GM18519 (cell line): ENCODE measurements around the gene PKP1.

Source experiments
- ATAC-seq: cut with Tn5 transposase; IDR thresholded peaks from one replicate; pipeline ENCODE4 v1.9.1; 2021; ENCODE audit warnings: mild to moderate bottlenecking, moderate library complexity; ENCODE audit not compliant: unreplicated experiment, low FRiP score

The PKP1 gene

DNA sequence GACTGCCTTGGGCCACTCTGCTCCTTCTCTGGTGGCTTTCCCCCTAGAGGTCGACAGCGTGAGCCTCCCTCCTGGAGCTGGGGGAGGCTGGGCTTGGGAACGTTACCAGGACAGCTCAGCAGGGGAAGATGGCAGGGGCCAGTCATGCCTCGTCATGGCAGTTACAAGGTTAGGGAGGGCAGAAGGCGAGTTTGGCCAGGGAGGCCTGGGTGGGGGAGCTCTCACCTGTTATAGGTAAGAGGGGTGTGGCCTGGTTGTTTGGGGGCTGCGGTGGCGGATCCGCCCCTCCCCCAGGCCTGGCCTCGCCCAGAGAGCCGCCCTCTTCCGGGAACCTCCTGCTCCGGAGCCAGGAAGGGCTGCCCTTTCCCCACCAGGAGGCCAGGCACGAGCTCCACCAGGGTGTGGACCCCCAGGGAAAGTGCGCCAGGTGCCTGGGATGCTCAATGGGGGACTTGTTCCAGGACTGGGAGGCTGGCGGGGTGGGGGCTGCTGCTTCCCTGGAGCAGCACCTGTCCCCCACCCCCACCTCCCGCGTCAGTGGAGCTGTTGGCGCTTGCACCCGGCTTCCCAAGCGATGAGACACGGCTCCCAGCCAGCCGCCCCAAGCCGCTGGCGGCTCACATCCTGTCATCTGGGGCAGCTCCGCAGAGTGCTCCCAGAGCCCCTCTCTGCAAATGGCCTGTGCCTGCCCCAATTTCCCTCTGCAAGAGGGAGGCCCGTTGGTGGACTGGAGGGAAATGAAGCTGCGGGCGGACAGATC, 23.6 kb upstream of the PKP1 start:
- no peak for ATAC-seq

DNA sequence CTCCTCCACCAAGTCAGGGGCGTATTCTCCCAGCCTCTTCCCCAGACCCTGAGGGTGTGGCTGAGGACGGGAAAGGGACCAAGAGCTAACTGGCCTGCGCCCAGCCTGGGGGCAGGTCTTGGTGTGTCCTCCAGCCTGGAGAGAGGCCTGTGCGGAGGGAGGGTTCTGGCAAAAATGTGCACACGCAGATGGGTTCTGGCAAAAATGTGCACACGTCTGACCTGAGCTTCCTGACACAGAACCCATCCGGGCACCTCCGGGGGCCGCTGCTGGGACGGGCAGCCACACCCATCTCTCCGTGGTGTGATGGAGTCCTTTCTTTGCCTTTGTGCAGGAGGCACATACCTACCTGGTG, 23.1 kb upstream of the PKP1 start:
- no peak for ATAC-seq

DNA sequence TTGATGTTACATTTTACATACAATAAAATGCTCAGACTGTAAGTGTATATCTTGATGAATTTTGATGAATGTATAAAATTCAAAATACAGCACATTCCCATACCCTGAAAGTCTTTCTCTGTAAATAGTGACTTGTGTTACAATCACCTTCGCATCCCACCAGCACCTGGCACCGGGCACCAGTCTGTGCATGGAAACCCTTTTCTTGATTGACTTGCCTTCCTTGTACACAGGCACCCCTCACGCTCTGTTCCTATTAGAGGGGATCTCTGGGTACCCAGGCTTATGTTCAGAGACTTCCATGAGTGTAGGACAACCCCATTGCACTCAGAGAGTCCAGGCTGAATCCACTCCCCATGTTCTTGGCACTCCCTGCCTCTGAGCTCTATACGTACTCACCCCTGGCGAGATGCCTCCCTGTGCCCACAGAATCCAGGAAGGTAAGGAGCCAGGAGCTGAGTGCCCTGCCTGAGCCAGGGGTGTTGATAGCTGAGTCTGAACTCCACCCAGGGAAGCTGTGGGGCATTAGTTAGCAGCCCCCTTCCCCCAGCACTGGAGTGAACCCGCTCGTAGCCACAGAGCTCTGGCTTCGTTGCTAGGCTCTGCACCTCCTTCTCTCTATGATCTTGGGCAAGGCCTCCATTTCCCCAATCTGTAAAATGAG, 22.5 kb upstream of the PKP1 start:
- no peak for ATAC-seq

DNA sequence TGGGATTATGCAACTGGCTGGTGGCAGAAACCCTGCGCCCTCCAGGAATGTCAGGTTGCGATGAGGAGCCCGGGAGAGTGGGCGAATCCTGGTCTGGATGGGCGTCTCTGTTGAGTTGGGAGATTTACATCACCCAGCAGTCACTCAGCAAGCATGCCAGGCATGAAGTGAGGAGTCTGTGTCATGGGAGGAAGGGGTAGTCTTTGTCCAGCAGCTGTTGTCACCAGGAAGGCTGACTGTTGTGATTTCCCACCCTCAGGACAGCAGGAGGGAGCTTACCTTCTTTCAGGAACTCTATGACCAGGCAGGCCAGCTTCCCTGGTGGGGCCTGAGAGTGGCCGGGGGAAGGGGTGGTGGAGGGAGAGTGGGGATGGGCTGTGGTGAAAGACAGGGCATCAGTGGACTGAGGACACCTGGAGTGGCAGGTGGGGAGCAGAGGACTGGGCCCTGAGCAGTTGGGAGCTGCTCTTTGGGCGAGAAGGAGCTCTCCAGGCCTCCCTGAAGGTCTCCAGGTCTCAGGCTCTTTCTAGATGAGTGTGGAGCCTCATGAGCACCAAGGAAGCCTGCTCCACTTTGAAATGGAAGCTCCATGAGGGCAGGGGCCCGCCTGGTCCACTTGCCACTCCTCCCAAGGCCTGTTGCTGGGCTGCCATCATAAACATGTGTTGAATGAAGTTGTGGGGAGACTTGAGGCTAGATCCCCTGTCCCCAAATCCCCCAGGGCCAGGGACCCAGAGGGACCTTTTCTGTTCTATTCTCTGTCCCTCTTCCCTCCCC, 21.3 kb upstream of the PKP1 start:
- ATAC-seq, result no peak

DNA sequence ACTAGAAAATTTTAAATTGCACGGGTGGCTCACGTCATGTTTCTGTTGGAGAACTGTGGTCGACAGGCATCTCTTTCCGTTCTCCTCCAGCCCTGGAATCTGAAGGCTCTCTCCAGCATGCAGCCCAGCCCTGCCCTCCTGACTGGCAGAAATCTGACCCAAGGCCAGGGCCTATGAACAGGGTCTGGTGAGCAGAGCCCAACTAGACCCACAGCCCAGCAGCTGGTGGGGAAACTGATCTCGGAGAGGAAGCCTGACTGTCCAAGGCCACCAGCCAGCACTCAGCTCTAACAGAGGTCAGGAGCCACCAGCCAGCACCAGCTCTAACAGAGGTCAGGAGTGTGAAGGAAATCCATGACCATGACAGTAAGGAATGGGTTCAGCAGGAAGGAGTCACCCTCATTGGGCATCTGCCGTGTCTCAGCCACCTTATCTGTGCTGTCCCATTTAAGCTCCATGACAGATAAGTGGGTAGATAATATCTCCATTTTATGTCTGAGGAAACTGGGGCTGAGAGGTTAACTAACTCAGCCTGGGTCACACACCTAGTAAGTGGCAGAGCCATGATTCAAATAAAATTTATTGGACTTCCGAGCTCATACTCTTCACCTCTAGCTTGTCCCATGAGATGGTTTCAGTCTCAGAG, 20.2 kb upstream of the PKP1 start:
- ATAC-seq, result no peak

DNA sequence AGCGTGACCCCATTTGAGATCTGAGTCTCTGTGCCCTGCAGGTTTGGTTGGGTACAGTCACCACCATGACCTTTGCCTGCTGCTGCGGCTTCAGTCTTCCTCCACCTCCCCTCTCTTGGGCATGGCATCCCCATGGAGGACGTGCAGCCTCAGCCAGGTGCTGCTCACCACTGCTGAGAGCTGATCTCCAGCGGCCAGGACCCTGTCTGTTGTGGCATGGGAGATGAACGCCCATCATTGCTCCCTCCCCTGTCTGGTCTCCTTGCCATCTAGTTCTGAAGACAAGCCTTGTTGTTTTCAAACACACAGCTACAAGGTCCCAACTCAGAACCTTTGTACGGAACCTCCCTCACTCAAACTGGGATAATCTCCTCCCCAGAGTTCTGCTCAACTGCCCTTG, 19.2 kb upstream of the PKP1 start:
- ATAC-seq, result no peak

DNA sequence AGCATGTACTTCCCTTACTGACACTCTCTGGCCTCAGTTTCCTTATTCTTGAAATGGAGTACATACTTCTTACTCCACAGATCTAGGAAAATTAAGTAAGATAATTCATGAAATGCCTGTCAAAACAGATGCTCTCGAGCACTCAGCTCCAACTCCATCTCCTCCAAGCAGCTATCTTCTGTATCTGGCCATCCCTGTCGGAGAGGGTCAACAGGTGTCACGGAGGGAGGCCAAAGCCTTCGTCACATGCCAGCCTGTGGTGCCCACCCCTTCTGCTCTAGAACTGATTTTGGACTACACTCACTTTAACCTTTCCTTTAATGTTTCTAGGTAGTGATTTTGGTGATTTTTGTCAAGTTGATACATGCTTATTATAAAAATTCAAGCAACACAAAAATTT, 18.8 kb upstream of the PKP1 start:
- ATAC-seq, result no peak

DNA sequence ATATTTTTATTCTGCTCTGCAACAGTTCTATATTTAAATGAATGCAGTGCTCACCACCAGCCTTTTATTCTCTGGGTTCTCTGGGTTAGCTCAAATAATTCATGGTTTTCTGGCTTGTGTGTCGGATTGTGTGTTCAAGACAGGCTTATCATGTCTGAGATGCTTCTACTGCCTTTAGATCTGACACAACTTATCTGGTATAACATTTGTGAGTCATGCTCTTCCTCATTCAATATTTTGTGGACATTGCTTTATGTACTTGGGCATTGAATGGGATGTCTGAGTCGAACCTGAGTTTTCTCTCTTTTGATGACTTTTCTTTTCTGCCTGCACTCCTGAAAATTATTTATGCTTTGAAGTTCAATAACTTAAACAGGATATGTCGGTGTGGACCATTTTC, 17.6 kb upstream of the PKP1 start:
- ATAC-seq, result no peak

DNA sequence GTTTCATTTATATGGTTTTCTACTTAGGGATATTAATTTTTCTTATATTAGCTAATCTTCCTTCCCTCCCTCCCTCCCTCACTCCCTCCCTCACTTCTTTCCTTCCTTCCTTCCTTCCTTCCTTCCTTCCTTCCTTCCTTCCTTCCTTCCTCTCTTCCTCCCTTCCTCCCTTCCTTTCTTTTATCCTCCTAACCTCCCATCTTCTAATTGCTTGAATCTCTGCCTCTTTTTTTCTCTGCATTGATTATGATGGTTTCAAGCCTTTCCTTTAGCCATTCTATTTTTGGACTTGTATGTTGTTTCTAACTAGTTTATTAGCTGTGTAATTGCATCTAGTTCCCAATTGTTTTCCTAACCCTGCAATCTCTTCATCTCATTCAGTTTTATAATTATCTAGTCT, 17.0 kb upstream of the PKP1 start:
- ATAC-seq, result no peak

DNA sequence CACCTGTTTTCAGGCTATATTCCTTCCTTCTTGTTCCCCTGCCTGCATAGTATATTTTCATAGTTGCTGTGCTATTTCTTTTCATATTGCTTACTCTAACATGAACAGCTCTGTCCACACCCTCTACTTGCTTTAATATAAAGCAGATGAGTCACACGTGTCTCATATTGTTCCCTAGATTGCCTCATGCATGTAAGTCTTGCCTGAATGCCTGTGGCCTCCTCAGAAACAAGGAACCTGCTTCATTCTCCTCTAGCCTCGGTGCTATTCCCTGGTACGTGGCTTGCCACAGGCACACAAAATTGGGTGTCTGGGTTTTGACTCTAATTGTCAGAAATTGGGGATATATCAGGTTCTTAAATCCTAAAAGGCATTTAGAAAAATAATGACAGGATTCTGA, 16.5 kb upstream of the PKP1 start:
- ATAC-seq, result no peak

DNA sequence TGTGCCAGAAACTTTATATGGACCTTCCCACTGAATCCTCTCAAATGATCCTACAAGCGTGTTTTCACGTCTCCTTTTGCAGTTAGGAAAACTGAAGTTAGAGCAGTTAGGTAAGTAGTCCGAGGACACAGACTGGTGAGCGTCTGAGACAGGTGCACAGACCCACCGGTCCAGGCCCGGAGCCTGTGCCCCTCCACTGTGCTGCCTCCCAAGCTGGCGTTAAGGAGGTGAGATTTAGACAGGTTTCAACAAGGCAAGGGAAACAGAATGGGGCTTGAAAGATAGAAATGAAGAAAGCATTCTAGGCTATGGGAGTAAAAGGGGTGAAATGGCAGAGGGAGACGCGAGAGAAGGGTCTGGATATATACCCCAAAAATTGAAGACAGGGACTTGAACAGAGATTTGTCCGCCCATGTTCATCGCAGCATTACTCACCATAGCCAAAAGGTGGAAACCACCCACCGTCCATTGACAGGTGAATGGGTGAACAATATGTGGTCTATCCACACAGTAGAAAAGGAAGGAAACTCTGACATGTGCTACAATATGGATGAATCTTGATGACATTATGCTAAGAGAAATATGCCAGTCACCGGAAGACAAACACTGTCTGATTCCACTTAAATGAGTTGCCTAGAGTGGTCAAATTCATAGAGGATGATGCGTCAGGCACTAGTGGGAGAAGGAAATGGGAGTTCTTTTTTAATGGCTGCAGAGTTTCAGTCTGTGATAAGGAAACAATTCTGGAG, 15.7 kb upstream of the PKP1 start:
- no peak for ATAC-seq

DNA sequence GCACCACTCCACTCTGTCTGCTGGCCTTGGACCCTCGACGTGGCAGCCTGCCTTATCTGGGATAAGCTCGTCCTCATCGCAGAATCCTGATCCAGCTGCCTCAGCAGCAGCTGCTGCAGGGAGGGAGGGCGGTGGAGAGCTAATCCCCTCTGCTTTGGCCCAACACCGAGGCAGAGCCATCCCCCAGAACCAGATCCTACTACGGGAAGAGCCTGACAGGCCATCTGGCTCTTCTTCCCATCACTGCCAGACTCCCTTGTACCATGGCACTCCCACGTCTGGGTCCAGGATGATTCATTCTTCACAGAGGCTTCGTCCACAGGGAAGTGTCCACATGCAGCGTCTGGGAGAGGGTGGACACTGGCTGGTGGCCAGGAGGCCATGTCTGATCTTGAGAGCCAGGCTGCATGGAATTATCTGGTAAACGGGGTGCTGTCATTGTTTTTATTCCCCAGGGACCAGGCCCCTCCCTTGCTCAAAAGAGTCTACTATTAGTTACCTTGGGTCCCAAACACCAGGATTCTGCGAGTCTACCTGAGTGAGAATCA, 14.6 kb upstream of the PKP1 start:
- no peak for ATAC-seq

DNA sequence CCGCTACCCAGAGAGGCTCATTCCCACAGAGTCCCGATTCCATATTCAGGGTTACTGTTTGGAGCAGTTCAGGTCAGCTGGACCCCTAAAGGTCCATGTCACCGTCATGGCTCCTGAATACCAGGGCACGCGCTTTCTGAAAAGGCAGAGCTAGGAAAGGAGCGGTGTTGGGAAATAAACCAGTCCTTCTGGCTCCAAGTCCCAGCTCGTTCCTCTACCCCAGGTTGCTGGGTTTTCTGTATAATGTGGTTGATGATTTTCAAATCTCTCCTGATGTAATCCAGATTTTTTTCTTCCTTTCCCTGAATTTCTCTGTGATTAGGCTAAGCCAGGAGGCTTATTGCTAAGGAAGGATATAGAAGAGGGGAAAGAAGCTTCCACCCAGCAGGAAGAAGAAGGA, 14.0 kb upstream of the PKP1 start:
- ATAC-seq, result no peak

DNA sequence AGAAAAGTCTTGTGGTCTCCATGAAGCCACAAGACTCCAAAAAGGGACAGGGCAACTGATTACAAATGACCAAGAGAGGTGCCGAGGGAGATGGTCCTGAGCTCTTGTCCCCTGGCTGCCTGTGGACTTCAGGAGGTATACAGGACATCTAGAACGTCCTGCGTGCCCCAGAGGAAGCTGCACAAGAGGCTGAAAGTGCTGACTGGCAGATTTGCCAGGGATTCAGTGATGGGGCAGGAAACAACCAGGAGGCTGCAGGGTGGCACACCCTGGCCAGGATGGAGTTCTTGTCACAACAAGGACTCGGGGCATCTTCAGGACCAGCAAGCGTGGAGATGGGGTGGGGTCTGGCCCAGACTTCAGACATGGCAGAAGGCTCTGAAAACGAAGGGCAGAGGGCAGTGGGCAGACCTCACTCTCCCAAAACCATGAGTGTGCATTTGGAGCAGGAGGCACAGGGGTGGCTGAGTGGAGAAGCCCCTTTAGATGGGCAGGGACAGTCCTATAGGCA, 13.4 kb upstream of the PKP1 start:
- no peak for ATAC-seq

DNA sequence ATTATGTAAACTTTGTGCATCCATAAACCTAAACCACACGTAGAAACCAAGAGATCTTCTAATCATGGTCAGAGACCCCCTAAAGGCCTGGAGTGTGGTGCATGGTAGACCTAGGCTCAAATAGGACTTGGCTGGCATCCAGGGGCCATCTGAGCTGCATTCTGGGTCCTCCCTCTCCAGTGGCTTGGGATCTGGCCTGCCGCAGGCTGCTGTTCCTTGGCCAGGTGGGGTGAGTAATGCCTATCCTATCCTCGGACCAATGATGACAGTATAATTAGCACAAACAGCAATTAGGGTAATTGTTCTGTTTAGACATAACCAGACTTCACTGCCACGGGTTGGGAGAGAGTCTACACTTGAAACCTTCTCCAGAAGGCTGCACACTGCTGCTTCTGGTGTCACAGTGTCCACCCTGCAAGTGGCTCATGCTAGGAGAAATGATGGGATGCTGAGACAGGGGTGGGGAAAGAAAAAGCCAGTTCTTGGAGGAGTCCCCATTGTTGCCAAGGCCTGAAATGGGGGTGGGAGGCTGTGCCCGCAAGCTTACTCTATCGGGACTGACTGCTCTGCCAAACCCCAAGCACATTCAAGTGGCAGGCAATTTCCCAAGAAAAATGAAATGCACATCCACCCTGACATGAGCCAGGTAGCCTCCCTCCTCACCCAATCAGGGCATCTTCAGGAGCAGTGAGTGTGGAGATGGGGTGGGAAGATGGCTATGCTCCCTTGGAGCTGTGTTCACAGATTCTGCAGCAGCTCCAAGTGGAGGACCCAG, 12.5 kb upstream of the PKP1 start:
- ATAC-seq, result no peak

DNA sequence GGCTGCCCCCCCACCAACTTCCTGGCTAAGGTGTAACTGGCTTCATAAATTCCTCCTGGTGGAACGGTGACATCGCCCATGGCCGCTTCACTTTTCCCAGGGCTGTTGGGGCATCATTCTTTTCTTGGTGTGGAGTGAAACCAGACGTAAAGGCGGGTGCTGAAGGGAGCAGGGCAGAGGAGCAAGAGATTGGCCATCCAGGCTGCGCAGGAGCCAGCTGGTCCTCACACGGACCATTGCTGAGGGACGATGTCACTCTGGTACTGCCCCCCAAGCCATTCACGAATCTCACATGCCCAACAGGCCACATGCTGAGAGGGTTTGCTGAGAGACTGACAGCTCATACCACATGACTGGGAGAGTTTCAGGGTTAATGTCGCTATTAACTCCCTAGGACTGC, 10.5 kb upstream of the PKP1 start:
- no peak for ATAC-seq

DNA sequence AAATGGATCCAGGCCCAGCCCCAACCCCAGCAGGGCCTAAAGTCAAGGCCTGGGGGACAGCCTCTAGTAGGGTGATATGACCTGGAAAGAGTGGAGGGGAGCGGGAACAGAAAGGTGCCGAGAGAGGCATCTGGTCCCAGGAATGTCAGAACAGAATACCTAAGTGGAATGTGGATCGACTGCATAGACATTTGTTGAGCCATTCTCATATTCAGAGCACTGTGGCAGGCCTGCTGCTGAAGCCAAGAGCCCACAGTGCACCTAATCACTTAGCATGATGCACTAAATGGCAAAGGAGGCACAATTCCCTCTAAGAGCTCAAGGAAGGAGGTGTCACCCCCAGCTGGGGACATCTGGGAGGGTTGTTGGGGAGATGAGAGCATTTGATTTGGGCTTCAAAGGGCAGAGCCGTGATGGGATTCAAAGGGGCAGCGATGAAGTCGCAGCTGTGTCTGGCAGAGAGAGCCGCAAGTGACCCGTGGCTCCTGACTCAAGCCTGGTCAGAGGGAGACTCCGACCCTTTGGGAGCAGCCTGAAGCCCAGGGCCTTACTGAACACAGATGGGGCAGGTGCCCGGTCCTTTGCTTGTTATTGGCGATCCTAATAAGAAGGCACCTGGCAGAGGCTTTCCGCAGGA, 8.6 kb upstream of the PKP1 start:
- no peak for ATAC-seq

DNA sequence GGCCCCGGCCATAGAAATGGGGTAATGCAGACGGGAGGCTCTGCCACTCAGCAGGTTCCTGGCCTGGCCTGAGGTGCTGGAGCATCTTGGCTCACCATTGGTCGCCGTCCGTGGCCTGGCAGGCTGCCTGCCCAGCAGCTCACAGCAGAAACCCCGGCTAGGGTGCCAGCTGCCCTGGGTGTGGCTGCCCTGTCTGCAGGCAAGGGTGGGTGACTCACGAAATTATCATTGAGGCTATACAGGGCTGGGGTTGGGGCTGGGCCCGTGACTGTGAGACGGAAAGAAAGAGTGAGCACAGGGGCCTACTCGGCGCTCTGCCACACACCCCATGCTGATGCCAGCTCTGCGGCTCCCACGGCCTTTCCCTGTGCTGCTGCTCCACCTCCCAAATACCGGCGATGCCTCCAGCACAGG, 8.0 kb upstream of the PKP1 start:
- ATAC-seq, result no peak

DNA sequence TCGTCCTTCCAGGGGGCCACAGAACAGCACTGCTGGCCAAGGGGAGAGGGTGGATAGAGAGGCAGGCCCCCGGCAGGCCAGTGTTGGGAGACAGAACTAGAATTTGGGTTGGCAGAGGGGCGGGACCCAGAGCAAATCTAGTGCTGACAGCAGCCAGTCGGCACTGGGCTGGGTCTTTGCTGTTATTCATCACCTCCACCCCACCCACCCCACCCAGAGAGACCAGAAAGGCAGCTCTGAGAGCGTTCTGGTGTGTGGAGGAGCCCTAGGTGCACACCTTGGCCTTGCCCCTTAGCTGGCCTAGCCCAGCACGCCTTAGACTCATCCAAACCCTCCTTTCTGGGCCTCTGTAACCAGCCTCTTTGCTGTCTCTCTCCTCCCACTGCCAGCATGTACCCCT, 6.4 kb upstream of the PKP1 start:
- no peak for ATAC-seq
